Right renal pelvis (tissue), 4 donors: ENCODE measurements around the gene ADGRD2. TPM values are rescaled to one million over a fixed set of nuclear protein-coding genes. Genes with fewer than 3 reads are reported as not detected.

Experiments used
- DNase-seq, 4 donors: peaks; one replicate each; pipeline ENCODE4 v3.0.0-alpha.2; 2013; ENCODE audit warnings: low read depth in 4 of 4, low spot score in 3 of 4, missing footprints in 1 of 4
- polyA plus RNA-seq, 4 donors: library from polyadenylated mRNA; unstranded; fragments of 120-200 nt; gene quantifications; one replicate each; pipeline ENCODE4 v1.2.1, GENCODE V29; 2013; ENCODE audit not compliant: insufficient read length in 4 of 4

The ADGRD2 gene
- polyA plus RNA-seq, 4 donors, result 0.14 to 0.16 TPM; not detected in 2

- DNase-seq, result no peak
Measured at GRCh38 chr9:124455820-124456219, 5.6 kb downstream of the ADGRD2 start.

DNA sequence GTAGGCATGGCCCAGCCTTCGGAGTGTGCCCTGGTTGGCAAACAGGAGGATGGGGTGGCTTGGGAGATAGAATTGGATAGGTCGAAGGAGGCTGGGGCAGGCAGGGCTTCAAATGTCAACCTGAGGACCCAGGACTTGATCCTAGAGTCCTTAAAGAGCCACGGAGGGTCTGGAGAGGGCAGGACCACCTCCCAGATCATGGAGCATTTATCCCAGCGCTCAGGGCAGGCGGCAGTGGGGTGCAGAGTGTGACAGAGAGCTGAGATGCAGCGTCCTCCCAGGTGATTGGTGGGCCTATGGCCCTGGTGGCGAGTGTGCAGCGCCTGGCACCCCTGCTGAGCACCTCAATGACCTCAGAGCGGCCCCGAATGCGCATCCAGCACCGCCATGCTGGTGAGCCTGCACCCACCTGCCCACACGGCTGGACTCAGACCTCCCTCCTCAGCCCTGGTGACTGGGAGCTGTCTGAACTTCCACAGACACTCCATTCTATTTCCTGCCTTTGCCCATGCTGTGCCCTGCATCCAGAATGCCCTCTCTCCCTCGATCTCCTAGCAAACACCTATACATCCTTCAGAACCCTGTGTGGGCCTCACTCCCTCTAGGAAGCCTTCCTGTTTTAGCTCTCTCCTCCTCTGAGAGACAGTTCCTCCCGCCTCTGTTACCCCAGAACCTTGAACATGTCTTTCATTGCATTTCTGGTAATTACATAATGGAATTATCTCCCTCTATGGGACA lies 6.3 kb downstream of the ADGRD2 start:
- DNase-seq, result no peak

DNA sequence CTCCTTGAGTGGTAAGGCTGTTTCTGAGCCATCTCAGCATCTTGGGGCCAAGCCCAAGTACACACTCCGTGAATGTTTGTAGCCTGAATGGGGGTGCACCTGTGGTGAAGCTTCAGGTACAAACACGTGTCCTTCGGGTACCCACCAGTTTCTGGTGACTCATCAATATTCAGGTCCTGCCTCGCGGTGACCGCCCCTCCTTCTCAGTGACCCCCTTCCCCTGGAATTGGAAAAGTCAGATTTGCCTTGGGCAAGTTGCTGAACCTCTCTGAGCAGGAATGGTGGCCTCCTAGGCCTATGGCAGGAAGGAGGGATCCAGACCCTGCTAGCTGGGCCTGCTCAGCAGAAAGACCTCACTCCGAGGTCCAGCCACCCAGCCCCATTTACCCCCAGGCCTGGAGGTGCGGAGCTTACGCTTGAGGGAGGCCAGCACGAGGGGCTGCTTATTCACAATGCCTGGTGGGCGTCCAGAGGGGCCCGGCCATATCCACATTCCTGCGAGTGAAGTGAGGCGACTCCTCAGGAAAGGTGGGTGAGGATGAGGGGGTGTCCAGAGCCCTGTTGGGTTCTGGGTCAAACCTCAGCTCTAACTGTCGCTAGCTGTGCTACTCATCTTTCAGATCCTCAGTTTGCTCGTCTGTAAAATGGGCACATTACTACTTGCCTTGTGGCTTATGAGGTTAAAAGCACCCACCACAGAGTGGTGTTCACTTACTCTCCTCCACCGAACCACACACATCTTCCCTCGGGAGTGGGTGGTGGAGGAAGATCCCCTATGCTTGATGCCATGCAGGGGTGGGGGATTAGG lies 7.0 kb downstream of the ADGRD2 start:
- no peak for DNase-seq

- no peak for DNase-seq
Measured at GRCh38 chr9:124457887-124458431, 7.7 kb downstream of the ADGRD2 start.

DNA sequence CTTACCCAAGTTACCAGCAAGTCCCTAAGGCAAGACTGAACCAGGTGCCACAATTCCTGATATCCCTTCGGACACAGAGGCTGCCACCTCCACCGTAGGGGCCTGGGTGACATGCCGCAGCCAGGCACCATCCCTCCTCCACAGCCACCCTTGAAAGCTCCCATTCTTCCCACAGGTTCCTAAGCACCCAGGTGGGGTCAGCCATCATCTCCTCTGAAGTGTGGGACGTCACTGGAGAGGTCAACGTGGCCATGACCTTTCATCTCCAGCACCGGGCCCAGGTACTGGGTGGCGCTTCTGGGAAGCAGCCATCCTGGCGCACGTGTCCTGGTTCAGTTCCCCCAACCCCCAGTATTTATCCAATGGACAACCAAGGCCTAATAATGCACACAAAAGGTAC lies 8.2 kb downstream of the ADGRD2 start:
- DNase-seq, result no peak

GRCh38 chr9:124462739-124463138 lies 12.5 kb downstream of the ADGRD2 start:
- DNase-seq, result no peak

GRCh38 chr9:124465736-124466135 lies 15.5 kb downstream of the ADGRD2 start:
- no peak for DNase-seq

DNA sequence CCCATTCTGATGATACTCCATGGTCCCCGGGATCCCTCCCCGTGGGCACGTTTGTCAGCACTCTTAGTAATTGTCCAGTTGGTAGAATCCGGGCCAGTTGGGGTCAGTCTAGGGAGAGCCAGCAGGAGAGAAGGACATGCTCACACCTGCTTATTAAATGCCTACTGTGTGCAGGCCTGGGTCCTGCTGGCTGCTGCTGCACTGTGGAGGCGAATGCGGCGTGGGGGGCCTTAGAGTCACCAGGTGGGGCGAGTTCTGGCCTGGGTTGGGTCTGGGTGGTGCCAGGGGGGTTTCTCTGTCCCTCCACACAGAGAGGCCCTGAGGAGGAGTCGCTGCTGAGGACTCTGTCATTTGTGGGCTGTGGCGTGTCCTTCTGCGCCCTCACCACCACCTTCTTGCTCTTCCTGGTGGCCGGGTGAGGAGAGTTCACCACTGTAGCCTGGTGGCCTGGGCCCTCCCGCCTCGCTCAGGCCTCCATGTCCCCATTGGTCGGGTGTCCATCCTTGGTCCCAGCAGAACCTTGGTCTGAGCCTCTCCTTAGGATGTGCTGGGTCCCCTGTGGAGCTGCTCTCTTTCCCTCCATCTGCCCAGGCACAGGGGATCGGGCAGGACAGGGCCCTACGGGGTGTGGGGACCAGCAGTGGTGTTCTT lies 17.3 kb downstream of the ADGRD2 start:
- DNase-seq, result no peak

DNA sequence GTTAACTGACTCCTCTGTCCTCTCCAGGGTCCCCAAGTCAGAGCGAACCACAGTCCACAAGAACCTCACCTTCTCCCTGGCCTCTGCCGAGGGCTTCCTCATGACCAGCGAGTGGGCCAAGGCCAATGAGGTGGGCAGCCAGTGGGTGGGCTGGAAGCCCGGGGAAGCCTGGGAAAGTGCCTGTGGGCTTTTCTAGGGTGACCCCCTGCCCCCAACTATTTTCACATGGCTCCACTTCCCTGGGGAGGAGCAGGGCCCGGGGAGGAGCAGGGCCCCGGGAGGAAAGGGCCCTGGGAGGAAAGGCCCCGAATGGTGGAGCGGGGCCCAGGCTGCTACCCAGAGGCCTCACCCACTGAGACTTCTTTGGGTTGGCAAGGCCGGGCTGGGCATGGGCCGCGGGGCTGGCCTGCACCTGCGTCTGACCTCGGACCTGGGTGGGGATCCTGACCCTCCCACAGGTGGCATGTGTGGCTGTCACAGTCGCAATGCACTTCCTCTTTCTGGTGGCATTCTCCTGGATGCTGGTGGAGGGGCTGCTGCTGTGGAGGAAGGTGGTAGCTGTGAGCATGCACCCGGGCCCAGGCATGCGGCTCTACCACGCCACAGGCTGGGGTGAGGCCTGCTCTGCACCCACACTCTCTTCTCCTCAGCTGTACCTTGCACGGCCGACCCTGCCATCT lies 17.9 kb downstream of the ADGRD2 start:
- no peak for DNase-seq

DNA sequence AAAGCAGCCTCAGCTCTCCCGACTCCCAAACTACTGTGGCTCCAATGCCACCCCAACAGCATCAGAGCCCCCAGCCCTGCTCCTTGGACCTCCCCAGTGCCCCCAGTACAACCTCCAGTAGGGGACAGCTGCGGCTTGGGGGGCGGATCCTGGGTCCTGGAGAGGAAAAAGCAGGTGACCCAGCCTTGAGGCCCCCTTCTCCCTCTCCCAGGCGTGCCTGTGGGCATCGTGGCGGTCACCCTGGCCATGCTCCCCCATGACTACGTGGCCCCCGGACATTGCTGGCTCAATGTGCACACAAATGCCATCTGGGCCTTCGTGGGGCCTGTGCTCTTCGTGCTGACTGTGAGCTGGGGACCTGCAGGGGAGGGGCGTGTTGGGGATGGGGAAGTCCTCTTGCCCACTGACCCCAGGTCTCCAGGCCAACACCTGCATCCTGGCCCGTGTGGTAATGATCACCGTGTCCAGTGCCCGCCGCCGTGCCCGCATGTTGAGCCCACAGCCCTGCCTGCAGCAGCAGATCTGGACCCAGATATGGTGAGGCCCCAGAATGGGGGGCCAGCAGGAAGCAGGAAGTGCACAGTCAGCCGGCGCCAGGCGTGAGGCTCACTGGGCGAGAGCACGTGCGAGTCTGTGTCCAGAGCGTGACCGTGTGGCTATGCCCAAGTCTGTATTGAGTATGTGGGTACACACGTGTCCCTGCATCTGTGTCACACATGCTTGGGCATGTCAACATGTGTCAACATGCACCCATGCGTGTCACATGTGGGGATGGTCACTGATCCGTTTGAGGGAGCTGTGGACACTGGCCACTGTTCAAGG lies 19.0 kb downstream of the ADGRD2 start:
- no peak for DNase-seq

GRCh38 chr9:124470306-124470705 lies 20.1 kb downstream of the ADGRD2 start:
- DNase-seq, result no peak

GRCh38 chr9:124470726-124471125 lies 20.5 kb downstream of the ADGRD2 start:
- DNase-seq, result no peak

DNA sequence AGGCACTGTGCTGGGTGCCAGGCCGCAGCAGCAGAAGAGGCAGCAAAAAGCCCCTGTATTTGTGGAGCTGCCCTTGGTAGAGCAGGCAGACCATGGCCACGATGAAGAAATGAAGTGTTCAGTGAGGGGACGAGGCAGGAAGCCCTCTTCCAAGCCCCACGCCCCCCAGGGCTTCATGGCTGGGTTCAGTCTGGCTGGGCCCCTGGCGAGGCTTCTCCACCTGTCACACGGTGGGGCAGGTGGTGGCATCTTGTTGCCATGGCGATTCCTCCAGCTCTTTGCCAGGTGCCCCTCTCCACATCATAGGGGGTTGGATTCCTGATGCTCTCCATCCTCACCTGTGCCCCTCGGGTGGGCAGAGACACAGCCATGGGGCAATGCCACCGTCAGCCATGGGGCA lies 21.5 kb downstream of the ADGRD2 start:
- DNase-seq, result no peak

- DNase-seq, result no peak
Measured at GRCh38 chr9:124472770-124473169, 22.5 kb downstream of the ADGRD2 start.

GRCh38 chr9:124473310-124473709 lies 23.1 kb downstream of the ADGRD2 start:
- DNase-seq, result no peak

- DNase-seq, result no peak
Measured at GRCh38 chr9:124474151-124474550, 23.9 kb downstream of the ADGRD2 start.

DNA sequence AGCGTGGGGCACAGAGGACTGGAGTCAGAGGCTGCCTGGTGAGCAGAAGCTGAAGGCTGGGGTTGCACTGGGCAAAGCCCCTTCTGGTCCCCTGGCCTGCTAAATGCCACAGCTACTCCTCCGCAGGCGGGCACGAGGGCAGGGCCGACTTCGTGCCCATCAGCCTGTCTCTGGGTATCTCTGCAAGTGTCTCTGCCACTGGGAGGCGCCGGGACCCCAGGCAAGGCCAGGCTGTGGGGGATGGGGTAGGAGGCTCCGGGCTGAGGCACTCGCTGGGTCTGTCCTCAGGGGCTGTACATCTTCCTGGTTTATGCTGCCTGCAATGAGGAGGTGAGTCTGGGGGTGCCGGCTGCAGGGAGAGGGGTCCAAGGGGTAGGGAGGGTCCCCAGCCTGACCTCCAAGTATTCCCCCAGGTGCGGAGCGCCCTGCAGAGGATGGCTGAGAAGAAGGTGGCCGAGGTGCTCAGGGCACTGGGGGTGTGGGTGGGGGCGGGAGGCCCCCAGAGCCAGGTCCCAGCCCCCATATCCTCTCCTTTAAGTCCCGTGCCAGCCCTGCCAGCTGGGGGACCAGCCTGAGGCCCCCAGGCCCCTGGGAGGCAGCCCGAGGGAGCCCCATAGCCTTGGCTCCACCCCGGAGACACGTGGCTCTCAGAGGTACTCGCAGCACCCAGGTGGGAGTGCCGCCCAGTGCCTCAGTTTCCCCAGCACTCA lies 25.1 kb downstream of the ADGRD2 start:
- no peak for DNase-seq

GRCh38 chr9:124475868-124476690 lies 25.8 kb downstream of the ADGRD2 start:
- DNase-seq, result no peak
